KBM-7 (cell line): Measurements from ENCODE around the gene NOC2L.

Experiments
- DNase-seq: peaks from one replicate; pipeline ENCODE4 v3.0.0-alpha.2; 2015
- in situ Hi-C: fragments of 300-500 bp; cut with MboI; formaldehyde crosslinking; loops from 2 replicates; pipeline ENCODE4 v1.14.3; 2020; ENCODE audit warnings: low sequenced_read_pairs, low pct_unique_long_range_greater_than_20kb, mixed read lengths

The NOC2L gene

GRCh38 chr1:936348-937264 lies 22.4 kb downstream of the NOC2L start:
- in situ Hi-C loops, result no loop called here
- no peak for DNase-seq

DNA sequence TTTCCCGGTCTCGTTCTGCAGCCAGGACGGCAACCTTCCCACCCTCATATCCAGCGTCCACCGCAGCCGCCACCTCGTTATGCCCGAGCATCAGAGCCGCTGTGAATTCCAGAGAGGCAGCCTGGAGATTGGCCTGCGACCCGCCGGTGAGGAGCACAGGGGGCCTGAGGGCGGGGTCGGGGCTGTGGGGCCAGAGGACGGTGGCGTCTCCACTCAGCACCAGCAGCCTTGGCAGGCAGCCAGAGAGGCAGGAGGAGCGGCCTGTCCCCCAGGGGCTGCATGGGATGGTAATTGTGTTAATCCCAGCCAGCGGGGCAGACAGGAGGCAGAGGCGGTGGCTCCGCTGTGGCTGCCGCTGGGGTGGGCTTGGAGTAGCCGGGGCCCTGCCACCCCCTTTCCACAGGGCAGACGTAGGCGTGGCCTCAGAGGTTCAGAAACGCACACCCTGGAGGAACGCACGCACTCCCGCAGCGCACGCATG lies 23.3 kb downstream of the NOC2L start:
- in situ Hi-C loops, result no loop called here
- DNase-seq, result no peak

DNA sequence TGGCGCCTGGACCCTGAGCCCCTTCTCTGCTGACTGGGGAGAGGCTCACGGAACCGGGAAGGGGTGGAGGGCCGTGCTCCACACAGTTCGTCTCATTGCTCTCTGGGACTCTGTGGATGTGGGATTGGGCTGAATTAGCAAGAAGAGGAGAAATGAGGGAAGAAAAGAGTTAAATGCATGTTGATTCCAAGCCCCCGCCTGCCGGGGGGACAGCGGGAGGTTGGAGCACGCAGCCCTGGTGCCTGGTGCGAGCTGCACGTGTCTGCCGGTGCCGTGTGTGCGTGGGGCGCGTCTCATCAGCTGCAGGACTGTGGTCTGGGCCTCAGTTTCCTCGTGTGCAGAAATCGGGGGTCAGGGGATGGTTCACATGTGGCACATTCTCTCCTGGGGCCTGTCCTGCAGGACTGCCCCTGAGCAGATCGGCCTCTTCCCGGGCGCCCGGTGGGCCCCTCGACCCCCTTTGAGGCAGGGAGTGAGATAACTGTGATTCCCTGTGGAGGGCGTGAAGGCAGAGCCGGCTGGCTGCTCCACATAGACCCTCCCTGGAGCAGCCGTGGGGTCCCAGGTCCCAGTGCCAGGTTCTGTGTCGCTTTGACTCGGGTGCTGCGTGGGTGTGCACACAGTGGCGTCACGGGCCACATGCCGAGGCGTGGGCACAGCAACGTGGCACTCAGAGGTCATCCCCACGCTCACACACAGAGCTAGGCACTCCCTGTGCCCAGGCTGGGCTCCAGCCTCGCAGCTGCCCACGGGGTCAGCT lies 23.9 kb downstream of the NOC2L start:
- no peak for DNase-seq
- in situ Hi-C loops, result no loop called here

- in situ Hi-C loops, result no loop called here
Observed at GRCh38 chr1:933603-933940, 25.5 kb downstream of the NOC2L start.

GRCh38 chr1:932776-933602 lies 26.1 kb downstream of the NOC2L start:
- DNase-seq, result no peak

More at GRCh38 chr1:933603-933940, 25.5 kb downstream of the NOC2L start:
- no peak for DNase-seq

GRCh38 chr1:932173-932510 lies 26.9 kb downstream of the NOC2L start:
- in situ Hi-C loops, result no loop called here
- no peak for DNase-seq

More at GRCh38 chr1:932776-933602, 26.1 kb downstream of the NOC2L start:
- in situ Hi-C loops, result no loop called here

- DNase-seq, result no peak
- in situ Hi-C loops, result no loop called here
Observed at GRCh38 chr1:931380-932172, 27.5 kb downstream of the NOC2L start.

DNA sequence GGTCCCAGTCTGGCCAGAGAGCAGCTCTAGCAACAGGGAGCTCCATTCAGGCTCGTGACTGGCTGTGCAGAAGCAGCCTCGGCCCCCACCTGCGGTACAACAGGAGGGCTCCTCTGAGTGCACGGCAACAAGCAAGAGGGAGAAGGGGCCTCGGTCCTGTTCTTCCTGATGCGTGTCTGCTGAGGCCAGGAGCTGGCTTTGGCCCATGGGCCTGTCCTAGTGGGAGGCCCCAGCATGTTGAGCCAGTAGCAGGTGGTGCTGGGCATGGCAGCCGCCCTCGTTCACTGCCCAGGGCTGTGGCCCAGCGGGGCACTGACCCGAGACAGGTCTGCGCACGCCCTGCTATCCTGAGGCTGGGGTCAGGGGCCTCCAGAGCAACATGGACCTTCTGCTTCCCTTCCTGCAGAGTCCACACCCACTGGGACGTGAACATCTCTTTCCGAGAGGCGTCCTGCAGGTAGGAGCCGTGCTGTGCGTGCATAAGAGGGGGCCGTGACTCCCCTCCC lies 28.4 kb downstream of the NOC2L start:
- no peak for DNase-seq
- in situ Hi-C loops, result no loop called here

DNA sequence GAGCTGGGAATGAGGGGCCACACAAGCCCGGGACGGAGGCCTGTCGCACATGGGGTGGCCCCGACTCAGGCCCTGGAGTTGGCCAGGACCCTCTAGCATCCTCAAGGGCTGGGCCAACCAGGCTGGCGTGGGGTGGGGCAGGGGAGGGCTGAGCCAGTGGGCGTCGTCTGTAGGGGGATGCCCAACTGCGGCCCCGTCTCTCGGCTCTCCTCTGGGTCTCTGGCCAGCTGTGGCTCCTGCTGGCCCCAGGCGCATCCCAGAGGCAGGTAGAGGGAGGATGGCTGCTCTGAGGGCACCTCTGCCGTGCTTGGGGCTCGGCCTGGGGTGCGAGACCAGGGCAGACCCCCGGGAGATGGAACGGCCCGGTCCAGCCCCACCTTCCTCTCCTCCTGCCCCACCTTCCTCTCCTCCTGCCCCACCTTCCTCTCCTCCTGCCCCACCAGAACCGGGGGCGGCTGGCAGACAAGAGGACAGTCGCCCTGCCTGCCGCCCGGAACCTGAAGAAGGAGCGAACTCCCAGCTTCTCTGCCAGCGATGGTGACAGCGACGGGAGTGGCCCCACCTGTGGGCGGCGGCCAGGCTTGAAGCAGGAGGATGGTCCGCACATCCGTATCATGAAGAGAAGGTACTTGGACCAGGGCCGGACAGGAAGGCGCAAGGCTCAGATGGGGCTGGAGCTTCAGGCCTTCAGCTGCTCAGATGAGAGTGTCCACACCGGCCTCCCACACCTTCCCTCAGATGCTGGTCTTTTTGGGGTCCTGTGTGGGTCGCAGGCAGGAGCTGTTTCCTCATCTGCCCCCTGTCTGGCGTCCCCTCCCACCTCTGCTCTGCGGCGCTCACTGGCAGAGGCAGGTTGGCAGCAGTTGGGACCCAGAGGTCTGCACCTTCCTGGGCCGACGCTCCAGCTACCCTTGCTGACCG lies 29.1 kb downstream of the NOC2L start:
- in situ Hi-C loops, result no loop called here

DNA sequence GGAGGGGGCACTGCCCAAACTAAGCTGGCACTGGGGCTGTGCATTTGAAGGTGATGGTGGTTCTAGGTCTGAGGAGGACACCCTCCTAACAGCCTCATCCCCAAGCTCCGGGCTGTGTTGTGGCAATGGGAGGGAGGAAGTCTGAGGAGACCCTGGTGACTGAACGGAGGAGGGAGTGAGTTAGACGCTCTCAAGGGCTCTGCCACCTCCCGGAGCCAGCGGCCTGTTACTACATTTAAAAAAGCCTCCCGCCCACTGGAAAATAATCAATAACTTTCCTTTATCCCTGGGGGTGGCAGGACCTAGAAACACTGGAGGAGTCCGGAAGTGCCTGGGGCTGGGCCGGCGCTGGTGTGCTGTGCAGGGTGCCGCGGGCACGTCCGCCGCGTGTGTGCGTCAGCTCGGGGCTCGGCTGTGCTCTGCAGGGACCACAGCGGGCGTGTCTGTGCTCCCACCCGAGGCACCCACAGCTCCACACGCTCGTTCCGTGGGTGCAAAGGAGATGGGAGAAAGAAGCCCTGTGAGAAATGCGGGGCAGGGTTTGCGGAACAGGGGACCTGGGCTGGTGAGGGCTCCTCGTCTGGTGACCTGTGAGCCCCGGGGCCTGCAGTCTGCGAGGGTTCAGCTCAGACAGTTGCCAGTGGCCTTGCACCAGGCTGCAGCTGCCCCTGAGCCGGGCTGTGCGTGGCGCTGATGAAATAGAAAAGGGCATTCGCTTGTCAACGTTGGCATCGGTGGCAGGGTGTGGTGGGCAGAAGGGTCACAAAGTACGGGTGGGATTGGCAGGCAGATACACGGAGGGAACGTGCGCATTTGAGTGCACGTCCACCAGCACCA lies 30.0 kb downstream of the NOC2L start:
- in situ Hi-C loops, result no loop called here

More for the DNA sequence above, 29.1 kb downstream of the NOC2L start:
- no peak for DNase-seq

DNA sequence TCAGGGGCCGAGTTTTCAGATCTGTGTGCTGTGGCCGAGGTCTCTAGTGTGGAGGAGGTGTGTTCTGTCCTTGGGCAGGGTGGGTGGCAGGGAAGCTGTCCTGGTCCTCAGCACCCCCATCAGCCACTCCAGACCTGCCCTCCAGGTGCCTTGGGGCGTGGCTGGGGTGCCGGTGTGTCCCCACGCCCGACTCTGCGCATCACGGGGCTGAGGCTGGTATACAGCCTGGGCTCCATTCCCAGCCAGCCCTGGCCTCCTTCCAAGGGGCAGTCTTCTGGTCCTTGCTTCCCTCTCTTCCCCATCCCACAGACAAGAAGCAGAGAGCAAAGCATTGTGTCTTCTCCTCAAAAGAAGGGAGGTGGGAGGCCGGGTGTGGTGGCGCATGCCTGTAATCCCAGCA lies 31.3 kb downstream of the NOC2L start:
- in situ Hi-C loops, result no loop called here

More for the DNA sequence above, 30.0 kb downstream of the NOC2L start:
- DNase-seq, result no peak

GRCh38 chr1:927234-927633 lies 31.8 kb downstream of the NOC2L start:
- in situ Hi-C loops, result no loop called here
- no peak for DNase-seq

More for the DNA sequence above, 31.3 kb downstream of the NOC2L start:
- no peak for DNase-seq

- in situ Hi-C loops, result no loop called here
- DNase-seq, result no peak
Observed at GRCh38 chr1:925561-926421, 33.3 kb downstream of the NOC2L start.

DNA sequence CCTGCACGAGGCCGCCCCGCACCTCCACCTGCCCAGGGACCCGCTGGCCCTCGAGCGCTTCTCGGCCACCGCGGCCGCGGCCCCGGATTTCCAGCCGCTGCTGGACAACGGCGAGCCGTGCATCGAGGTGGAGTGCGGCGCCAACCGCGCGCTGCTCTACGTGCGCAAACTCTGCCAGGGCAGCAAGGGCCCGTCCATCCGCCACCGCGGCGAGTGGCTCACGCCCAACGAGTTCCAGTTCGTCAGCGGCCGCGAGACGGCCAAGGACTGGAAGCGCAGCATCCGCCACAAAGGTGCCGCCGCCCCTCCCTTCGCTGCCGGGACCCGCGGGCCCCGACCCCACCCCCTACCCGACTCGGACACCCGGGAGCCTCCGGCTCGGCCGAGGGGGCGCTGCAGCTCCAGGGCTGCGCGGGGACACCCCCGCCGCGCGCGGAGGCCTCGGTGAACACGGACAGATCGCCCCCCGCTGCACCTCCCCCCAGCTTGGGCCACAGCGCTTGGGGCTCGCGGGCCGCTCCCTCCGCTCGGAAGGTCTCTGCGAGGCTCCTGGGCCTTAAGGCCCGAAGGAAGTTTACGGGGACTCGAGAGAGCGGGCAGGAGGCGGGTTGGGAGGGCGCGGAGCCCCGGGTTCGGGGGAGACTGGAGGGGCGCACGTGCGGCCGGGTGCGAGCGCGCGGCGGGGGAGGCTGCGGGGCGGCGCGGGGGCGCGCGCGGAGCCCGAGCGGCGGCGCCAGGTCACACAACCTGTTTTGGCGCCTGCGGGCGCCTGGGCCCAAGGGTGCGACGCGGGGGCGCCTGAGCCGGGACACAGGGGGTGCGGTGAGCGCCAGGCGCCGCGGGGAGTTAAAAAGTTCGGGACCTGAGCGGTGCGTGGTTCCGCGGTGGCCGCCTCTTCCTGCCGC lies 34.1 kb downstream of the NOC2L start:
- in situ Hi-C loops, result no loop called here
- no peak for DNase-seq
